ENCODE data around the gene FOSB.
A peak's percentile ranks its signal among the peaks of the same experiment; 100 is the strongest.

DNA sequence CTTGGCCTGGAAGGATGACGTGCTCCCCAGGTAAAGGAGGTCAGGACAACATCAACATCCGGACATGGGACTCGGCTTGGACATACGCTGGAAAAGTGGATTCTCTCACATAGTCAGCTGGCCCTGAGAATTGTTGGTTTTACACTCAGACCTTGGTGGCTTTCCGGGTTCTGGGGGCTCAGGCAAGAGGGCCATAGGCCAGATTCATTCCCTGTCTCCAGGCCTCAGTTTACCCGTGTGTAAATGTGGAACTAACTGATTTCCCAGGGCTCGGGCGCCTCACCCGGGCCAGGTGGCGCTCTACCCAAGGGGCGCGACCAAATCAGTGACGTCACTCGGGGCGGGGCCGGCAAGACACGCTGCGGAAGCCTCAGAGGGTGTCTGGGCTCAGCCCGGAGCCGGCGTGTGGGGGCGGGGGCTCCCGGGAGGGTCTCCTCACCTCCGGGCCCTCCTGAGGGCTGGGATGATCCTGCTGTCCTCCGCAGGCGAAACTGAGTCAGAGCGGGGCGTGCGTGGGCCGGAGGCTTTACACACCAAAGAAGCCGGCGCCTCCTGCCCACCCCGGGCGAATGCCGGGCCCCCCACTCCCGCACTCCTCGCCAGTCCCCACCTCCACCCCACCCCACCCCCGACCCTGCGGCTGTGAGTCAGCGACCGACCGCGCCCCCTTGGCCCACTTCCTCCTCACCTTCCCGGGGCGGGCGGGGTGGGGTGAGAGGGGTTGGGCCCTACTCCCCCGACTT is 38.6 kb downstream of the FOSB start:
- TF ChIP-seq POLR2A (IDR thresholded peaks at IDR 0.05) = peak in 3 of 4 donors; percentile 24 to 85 (median 73)
- TF ChIP-seq POLR2AphosphoS5 (IDR thresholded peaks at IDR 0.05) = peak; percentile 52 to 82
